Natural killer cell (primary cell): ENCODE results near the gene HAGH. TPM values are rescaled to one million over a fixed set of nuclear protein-coding genes. Genes with fewer than 3 reads are reported as not detected.

Source experiments
- ATAC-seq, 3 donors: fragments of 150-1000 bp in 2 of 3; fragments of 200-7000 bp in 1 of 3; cut with Tn5 transposase; 1 replicate in 1 of 3; 2 replicates in 2 of 3; pipeline ENCODE4 v1.10.0; 2021; ENCODE audit warnings: mild to moderate bottlenecking in 2 of 3, moderate library complexity in 2 of 3
- DNase-seq, 2 donors: peaks; one replicate each; pipeline versions ENCODE4 v3.0.0 to v3.0.0-alpha.2; 2013 to 2021; ENCODE audit warnings: mixed read lengths in 1 of 2
- H3K27ac ChIP-seq: one replicate; pipeline ENCODE4 v1.5.1; 2013; ENCODE audit warnings: mild to moderate bottlenecking, low read length
- H3K27me3 ChIP-seq: one replicate; pipeline ENCODE4 v1.6.1; 2013; ENCODE audit warnings: low read length; ENCODE audit not compliant: control insufficient read depth, insufficient read depth
- H3K36me3 ChIP-seq: one replicate; pipeline ENCODE4 v1.6.1; 2013; ENCODE audit warnings: low read length; ENCODE audit not compliant: control insufficient read depth, insufficient read depth
- H3K4me1 ChIP-seq: one replicate; pipeline ENCODE4 v1.6.1; 2013; ENCODE audit warnings: low read length; ENCODE audit not compliant: control insufficient read depth, insufficient read depth
- H3K4me3 ChIP-seq: one replicate; pipeline ENCODE4 v1.5.1; 2013; ENCODE audit warnings: low read length
- H3K9me3 ChIP-seq: one replicate; pipeline ENCODE4 v1.6.1; 2013; ENCODE audit warnings: low read length; ENCODE audit not compliant: control insufficient read depth, insufficient read depth
- H3K27ac Mint-ChIP-seq, 2 donors: one replicate each; pipeline ENCODE4 v1.8.0; 2022; ENCODE audit warnings: mild to moderate bottlenecking in 2 of 2, mixed read lengths in 2 of 2, moderate library complexity in 1 of 2
- H3K27me3 Mint-ChIP-seq, 2 donors: one replicate each; pipeline ENCODE4 v1.8.0; 2022; ENCODE audit warnings: low read depth in 2 of 2, mixed read lengths in 2 of 2
- H3K36me3 Mint-ChIP-seq: one replicate; pipeline ENCODE4 v1.8.0; 2022; ENCODE audit warnings: mixed read lengths
- H3K4me1 Mint-ChIP-seq, 2 donors: one replicate each; pipeline ENCODE4 v1.8.0; 2022; ENCODE audit warnings: mixed read lengths in 2 of 2
- H3K4me3 Mint-ChIP-seq: one replicate; pipeline ENCODE4 v1.8.0; 2022; ENCODE audit warnings: mild to moderate bottlenecking, moderate library complexity, mixed read lengths
- H3K9me3 Mint-ChIP-seq, 2 donors: one replicate each; pipeline ENCODE4 v1.8.0; 2022; ENCODE audit warnings: mixed read lengths in 2 of 2
- WGBS: methylation state at CpG from one replicate; pipeline ENCODE4 v1.1.7; 2013; ENCODE audit warnings: missing lambda C conversion rate; ENCODE audit not compliant: insufficient coverage; 5-methylcytosine and 5-hydroxymethylcytosine counted together
- intact Hi-C: fragments of 100-400 bp; cut with micrococcal nuclease; formaldehyde crosslinking; loops from one replicate; pipeline ENCODE4 v1.14.2; 2022
- total RNA-seq, 4 donors: library from RNA; stranded (reverse); fragments of 120-200 nt in 1 of 4; gene quantifications; one replicate each; pipeline versions ENCODE4 v1.2.3 to v1.2.4, GENCODE V29; 2013 to 2022
- TF ChIP-seq, protein P1 (sequence below): fragments of 200-600 bp; IDR thresholded peaks from one replicate; pipeline ENCODE4 v1.8.0; 2022; ENCODE audit warnings: antibody characterized with exemption

The HAGH gene
- total RNA-seq, 3 donors from 2014 or later (not counting 1 experiment from before 2014, with no cell fraction given) = 27.8 to 38.4 (median 37.5) TPM

DNA sequence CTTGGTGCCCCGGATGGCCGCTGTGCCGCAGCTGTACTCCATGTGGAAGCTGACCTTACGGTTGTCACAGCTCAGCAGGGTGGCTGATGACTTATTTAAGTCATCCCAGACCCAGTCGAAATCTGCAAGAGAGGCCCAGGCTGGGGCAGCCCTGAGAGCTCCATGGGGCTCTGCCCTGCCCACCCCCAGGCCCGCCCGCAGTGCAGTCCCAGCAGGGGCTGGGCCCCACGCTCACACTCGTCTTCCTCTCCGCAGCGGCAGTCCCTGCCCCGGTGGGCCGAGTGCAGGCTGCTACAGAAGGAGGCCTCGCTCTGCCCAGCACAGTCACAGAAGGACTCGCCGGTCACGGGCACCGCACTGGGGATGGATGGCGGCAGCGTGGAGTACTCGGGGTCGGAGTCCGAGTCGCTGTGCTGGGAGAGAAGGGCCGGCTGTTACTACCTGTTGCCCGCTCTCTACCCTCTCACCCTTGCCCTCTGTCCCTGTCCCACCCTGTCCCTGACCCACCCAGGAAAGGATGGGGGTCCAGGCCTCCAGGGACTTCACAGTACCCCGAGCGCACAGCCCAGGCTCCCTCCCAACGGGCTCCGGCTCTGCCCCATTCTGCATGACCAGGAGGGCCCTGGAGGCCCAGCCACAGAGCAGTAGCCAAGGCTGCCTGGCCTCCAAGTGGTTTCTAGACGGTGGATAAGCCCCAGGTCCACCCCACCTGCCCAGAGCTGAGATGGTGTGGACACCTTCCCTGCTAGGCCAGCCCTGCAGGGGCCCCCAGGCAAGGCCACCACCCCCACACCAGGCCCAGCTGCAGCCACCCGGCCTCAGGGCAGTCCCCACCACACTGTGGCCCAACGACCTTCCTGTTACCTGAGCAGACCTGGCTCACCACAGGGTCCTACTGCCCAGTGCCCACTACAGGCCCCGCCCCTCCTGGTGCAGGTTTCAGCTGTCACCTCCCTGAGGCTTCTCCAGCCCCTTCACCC is 48.1 kb downstream of the HAGH start:
- peak overlapping the region; percentile 31 for H3K4me3 Mint-ChIP-seq
- H3K36me3 ChIP-seq = peaks cover 24% of the 10 kb centered on the region
- intact Hi-C loops = loop anchor here (10.0 kb wide), 1 partner anchor 146 kb away; no protein-coding TSS in a partner anchor

DNA sequence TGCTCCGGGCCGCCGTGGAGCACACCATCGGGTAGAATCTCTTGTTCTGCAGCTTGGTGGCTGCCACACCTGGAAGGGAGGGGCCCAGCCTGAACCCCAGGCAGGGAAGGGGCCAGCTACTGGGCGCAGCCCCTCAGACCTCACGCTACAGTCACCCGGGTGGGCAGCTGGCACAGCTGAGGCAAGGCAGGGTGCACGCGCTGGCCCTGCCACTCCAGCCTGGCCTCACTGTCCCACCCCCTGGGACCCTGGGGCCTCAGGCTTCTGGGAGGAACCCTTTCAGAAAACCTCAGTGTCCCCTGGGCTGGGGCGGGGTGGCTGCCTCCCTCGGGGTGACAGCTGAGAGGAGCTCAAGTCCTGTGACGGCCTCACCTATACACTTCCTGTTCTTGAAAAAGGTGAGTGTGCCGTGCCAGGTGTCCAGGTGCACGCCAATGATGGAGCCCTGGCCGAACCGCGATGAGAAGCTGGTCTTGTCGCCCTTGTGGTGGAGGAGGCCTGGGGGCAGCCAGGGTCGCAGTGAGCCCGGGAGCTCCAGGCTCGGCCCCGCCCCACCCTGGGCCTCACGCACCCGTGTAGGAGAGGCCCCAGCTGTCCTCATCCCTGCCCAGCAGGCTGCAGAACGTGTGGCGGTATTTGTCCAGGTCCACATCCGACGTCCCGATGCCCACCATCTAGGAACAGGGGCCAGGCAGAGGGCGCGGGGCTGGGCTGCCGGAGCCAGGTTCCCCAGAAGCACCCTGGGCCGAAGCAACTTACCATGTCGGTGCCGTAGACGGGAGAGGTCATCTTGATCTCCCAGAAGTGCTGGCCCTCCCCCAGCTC is 49.0 kb downstream of the HAGH start:
- Histone ChIP-seq H3K27me3 (no peaks in the 10 kb centered on the region), H3K27ac (no peak overlapping the region), H3K9me3 (no peaks in the 10 kb centered on the region), H3K36me3 (peaks cover 24% of the 10 kb centered on the region), H3K4me1 (peaks cover 44% of the 10 kb centered on the region), H3K4me3 (no peak overlapping the region)
- Mint-ChIP-seq H3K4me1 (peaks cover 14 to 15% of the 10 kb centered on the region in 2 donors), H3K36me3 (no peaks in the 10 kb centered on the region), H3K9me3 (no peaks in the 10 kb centered on the region), H3K27me3 (no peaks in the 10 kb centered on the region), H3K27ac (no peak overlapping the region), H3K4me3 (peak overlapping the region; percentile 31)
- intact Hi-C loops = loop anchor here (10.0 kb wide), 1 partner anchor 147 kb away; no protein-coding TSS in a partner anchor
- 91% methylated on average over 36 of the region's 36 CpGs for WGBS
- DNase-seq = no peak
- ATAC-seq = no peak
- TF ChIP-seq, protein P1, sequence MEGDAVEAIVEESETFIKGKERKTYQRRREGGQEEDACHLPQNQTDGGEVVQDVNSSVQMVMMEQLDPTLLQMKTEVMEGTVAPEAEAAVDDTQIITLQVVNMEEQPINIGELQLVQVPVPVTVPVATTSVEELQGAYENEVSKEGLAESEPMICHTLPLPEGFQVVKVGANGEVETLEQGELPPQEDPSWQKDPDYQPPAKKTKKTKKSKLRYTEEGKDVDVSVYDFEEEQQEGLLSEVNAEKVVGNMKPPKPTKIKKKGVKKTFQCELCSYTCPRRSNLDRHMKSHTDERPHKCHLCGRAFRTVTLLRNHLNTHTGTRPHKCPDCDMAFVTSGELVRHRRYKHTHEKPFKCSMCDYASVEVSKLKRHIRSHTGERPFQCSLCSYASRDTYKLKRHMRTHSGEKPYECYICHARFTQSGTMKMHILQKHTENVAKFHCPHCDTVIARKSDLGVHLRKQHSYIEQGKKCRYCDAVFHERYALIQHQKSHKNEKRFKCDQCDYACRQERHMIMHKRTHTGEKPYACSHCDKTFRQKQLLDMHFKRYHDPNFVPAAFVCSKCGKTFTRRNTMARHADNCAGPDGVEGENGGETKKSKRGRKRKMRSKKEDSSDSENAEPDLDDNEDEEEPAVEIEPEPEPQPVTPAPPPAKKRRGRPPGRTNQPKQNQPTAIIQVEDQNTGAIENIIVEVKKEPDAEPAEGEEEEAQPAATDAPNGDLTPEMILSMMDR = no peak

More for the DNA sequence above, 48.1 kb downstream of the HAGH start:
- H3K4me1 ChIP-seq = peaks cover 49% of the 10 kb centered on the region
- H3K27ac Mint-ChIP-seq = no peak overlapping the region
- H3K9me3 Mint-ChIP-seq = no peaks in the 10 kb centered on the region
- DNase-seq = no peak
- no peaks in the 10 kb centered on the region for H3K27me3 Mint-ChIP-seq
- H3K9me3 ChIP-seq = no peaks in the 10 kb centered on the region
- H3K4me3 ChIP-seq = no peak overlapping the region
- TF ChIP-seq, protein P1 = no peak
- no peaks in the 10 kb centered on the region for H3K36me3 Mint-ChIP-seq
- ATAC-seq = no peak
- H3K4me1 Mint-ChIP-seq = peaks cover 14 to 19% of the 10 kb centered on the region in 2 donors
- no peak overlapping the region for H3K27ac ChIP-seq
- WGBS = 90% methylated on average over 34 of the region's 34 CpGs
- no peaks in the 10 kb centered on the region for H3K27me3 ChIP-seq

DNA sequence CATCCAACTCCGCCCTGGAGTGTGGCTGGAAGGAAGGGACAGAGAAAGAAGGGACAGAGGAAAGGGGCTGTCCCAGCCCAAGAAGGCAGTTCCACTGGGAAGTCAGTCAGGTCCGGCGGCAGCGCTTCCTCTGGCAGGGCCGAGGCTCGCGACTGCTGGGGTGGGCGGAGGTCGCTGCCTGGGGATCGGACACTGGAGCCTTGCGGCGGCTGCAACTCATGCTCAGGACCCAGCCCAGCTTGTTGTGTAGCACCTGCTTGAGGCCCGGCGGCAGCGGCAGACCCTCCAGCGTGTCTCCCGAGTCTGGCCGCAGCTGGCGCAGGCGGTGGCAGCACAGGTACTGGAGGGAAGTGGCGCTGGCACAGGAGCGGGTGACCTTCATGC is 49.6 kb downstream of the HAGH start:
- Mint-ChIP-seq H3K9me3 (no peaks in the 10 kb centered on the region), H3K27me3 (no peaks in the 10 kb centered on the region), H3K36me3 (no peaks in the 10 kb centered on the region), H3K4me3 (no peak overlapping the region), H3K27ac (no peak overlapping the region), H3K4me1 (peaks cover 19% of the 10 kb centered on the region in 2 donors)
- H3K4me1 ChIP-seq = peaks cover 50% of the 10 kb centered on the region
- H3K4me3 ChIP-seq = no peak overlapping the region
- no peaks in the 10 kb centered on the region for H3K9me3 ChIP-seq
- WGBS = 97% methylated on average over 22 of the region's 22 CpGs
- ATAC-seq (no peak), DNase-seq (no peak)
- peaks cover 24% of the 10 kb centered on the region for H3K36me3 ChIP-seq
- TF ChIP-seq, protein P1 = no peak
- no peak overlapping the region for H3K27ac ChIP-seq
- no peaks in the 10 kb centered on the region for H3K27me3 ChIP-seq
- intact Hi-C loops = loop anchor here (10.0 kb wide), 1 partner anchor 148 kb away; no protein-coding TSS in a partner anchor
